Left cardiac atrium (tissue), 4 donors: ENCODE data around the gene MPRIP. TPM values are rescaled to one million over a fixed set of nuclear protein-coding genes. Genes with fewer than 3 reads are reported as not detected.
"Not testable (repeated sequence)": the region's sequence is repeated elsewhere in the genome, so short reads cannot be mapped to it uniquely, and the experiment has no call there.

Experiments
- ATAC-seq, 2 donors: fragments of 200-7000 bp; cut with Tn5 transposase; one replicate each; pipeline ENCODE4 v1.9.1; 2020; ENCODE audit warnings: mild to moderate bottlenecking in 2 of 2, moderate library complexity in 2 of 2
- DNase-seq: peaks from one replicate; pipeline ENCODE4 v3.0.0-alpha.2; 2020
- intact Hi-C, 2 donors: fragments of 100-400 bp; cut with DNase I; formaldehyde crosslinking; loops; one replicate each; pipeline versions ENCODE4 v1.14.1 to v1.15.1; 2022 to 2023
- total RNA-seq, 2 donors: library from RNA; stranded (reverse); fragmentation: NEBNext Ultra II Directional; extraction: Animal tissue kit (Norgen Biotek cat#: 25700); gene quantifications; one replicate each; pipeline ENCODE4 v1.2.1, GENCODE V29; 2021
- donor health status: DM: no; HTN: yes; CAD: no.
- donor health status: DM: no; HTN: yes; CAD: no; lungs with severe emphysema.
- donor health status: DM: yes; HTN: yes; CAD: no.
- donor health status: Dilated cardiomyopathy.

MPRIP gene
- total RNA-seq, 2 donors from 2014 or later = 247 to 329 TPM

DNA sequence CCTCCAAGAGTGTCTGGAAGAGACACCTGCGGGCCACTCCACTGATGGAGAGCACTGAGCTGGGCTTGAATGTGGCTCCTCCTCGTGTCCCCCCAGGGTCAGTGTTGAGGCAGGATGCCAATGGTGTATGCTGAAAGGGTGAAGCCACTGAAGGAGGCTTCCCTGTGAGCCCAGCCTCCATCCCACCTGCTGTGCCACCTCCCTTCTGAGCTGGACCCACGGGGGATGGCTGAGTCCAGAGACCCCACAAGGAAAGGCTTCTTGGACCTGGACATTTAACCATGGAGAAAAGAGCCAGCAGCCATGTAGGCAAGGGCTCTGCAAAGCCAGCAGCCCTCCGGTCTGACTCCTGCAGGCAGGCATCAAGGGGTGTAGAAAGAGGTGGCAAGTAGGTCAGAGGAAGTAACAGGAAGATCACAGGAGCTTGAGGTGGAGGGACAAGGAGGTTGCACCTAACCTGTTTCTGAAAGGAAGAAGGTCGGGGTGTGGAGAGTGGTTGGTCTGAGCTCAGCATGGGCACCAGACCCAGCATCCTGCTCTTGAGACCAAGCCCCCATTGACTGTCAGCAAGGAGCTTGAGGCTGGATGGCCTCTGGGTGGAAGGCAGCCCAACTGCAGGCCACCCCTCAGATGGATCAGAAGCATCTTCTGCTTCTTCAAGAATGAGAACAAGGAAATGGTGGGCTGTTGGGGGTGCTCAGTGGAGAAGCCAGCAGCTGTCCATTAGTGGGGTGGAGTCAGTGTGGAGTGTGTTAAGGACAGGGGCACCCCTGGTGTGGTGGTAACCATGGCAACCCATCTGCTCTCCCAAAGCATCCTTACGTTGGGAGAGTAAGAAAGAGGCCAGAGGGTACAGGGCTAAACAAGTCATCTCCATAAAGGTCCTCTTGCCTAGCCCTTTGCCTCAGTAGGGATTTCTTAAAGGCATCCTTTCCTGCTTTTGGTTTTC is 83.2 kb downstream of the MPRIP start:
- no peak for DNase-seq
- intact Hi-C loops = no loop called here

DNA sequence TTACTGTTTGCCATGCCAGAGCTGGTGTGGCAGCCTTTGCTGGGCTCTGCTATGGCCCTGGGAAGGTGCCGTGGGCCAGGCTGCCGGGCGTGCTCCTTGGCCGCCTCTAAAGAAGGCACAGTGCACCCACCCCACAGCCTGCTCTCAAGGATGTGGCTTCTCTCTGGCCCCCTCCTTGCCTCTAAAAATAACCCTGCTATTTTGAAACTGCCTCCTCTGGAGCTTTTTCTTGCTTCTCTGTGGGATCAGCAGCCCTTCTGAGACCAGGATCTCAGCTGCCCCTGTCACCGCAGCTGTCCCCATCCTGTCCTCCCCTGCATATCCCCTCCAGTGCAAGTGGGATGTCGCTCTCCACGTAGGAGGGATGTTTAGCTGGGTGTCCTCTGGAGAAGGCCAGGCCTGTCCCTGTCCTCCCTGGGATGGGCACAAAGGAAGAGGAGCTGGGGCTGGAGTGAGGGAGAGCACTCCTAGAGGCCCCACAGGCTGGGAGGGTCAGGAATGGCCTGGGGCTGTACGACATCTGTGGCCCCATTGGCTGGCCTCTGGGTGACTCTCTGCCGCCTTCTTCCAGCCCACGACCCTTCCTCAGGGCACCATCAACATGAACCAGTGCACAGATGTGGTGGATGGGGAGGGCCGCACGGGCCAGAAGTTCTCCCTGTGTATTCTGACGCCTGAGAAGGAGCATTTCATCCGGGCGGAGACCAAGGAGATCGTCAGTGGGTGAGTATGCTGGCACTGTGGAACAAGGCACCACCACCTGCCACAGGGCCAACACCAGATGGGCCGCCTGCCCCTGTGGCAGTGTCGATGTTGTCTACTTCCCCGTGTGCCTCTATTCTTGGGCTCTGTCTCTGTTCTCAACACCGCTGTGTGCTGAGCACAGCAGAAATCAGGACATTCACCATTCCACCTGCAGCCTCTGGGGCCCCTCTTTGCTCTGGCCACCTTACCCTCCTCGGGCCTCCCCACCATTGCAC is 84.2 kb downstream of the MPRIP start:
- peak; percentile 13 to 39 for ATAC-seq
- no peak for DNase-seq
- intact Hi-C loops = no loop called here

More for the DNA sequence above, 83.2 kb downstream of the MPRIP start:
- ATAC-seq = no peak

DNA sequence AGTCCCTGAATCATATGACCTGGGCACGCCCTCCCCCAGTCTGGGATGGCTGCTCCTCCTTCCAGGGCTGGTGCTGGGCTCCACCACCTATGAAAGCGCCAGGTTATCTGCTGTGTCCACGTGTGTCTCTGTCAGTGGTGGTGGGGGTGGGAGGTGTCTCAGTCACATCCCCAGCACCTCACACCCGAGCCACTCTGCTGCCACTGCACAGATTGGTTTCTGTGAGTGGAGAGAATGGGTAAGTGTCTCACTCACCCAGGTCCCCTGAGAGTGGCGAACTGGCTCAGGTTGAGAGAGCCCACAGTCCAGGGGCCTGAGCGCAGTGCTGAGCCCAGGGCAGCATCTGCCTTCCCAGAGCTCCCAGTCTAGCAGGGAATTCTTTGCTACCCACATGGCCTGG is 84.9 kb downstream of the MPRIP start:
- intact Hi-C loops = no loop called here
- no peak for DNase-seq
- ATAC-seq = no peak

DNA sequence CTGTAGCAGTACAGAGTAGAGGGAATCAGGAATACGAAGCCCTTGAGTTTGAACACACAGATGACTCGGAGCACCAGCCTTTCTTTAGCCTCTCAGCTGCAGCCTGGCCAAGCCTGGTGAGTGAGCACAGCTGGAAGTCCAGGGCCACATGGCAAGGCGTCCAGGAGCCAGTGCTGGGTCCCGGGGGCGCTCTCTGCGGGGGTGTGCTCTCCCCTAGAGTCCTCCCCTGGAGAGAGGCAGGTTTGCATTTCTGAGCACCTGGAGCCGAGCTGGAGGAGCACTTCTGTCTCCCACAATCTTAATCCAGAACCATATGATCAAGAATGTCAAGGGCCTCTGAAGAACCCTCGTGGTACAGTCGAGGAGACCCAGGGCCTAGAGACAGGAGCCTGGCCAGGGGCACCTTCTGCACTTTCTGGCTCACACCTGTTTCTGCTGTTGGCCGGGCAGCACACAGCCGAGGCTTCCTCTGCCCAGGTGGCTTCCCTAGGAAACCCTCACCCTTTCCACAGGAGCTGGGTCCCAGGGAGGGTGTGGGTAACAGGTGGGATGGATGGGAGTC is 85.6 kb downstream of the MPRIP start:
- ATAC-seq (no peak), DNase-seq (no peak)
- intact Hi-C loops = no loop called here

DNA sequence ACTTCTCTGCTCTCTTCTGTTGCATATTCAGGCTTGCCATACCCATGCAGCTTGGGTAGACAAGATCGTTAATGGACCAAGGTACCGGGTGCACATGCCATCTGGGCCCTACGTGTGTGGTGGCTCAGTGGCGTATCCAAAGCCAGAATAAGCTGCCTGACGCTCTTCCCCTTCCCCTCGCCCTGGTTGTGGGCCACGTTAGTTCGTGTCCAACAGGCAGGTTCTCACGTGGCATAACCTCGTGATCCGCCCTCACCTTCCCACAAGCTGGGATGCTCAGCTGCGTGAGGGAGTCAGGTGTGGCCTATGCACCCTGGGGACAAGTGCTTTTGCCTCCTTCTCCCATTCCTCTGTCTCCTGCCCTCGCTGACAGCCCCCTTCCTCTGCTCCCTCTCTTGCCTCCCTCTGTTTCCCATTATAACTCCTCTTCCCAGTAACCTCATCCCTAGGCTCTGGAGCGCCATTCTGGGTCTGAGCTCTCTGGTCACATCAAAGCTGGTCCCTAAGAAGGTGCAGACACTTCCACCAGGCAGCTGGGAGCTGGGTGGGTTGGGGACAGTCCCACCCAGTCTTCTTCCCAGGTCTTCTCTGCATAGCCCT is 86.3 kb downstream of the MPRIP start:
- ATAC-seq (no peak), DNase-seq (no peak)

DNA sequence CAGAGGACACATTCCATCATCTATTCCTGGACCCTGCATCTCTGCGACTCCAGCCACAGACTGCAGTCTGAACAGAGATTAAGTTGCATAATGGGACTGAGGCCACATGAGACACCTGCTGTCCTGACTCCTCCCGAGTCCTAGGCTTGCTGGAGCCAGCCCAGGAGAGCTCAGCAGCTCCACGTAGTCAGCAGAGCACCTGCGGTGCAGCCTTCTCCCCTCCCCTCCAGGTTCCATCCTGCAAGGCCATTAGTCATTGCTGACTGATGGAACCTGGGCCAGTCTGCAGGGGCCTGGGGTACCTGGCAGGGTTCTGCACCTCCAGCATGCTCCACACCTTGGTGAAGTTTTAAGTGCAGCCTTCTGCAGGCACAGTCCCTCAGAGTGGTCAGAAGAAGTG is 87.2 kb downstream of the MPRIP start:
- no peak for DNase-seq
- intact Hi-C loops = no loop called here
- ATAC-seq = no peak

More for the DNA sequence above, 86.3 kb downstream of the MPRIP start:
- intact Hi-C loops = no loop called here

DNA sequence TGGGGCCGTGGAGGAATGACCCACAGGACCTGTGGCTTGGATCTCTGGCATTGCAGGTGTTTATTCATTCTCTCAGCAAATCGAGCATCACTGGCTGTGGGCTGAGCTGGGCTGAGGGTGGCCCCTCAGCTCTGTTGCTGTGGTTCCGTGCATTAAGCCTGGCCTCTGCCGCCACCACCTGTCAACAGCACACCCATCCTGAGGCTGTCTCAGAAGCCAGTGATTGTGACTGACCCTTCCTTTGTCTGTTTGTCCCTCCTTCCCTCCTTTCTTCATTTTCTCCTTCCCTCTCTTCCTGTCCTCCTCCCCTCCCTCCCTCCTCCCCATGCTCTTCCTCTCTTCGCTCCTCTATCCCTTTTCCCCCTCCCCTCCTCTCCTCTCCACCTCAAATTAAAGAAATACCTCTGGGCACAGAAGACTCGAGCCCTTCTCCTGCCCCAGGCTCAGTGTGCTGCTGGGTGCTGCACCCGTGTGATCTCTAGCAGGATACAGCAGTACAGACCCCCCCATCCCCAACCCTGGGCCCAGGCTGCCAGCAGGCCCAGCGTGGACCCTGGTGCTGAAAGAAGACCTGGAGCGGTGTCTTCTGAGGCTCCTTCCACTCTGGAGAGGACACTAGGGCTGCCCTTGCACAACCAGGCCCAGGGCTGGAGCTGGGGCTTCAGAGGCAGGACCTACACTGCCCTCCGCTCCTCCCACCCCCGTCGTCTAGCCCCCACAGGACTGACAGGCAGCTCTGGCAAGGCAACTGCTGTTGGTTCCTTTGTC is 88.0 kb downstream of the MPRIP start:
- intact Hi-C loops = loop anchor here in 1 of 2 donors (10.0 kb wide), 1 partner anchor 125 kb away; no protein-coding TSS in a partner anchor
- DNase-seq (no peak), ATAC-seq (no peak)

DNA sequence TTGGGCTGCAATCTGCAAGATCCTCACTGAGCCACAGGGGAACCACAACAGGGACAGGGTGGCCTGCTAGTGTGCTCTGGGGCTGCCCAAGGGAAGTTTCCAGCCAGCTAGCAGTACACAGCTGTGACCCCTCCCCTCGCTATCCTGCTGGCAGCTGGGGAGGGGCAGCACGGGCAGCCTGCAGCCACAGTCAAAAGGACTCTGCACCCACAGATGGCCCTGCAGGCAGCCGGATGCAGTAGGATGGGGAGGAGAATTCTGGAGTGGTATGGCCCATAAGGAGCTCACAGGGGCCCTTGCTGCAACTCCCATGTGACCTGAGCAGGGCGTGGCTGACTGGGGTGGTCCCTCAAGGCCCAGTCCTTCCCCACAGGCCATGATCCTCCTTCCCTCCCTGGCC is 89.6 kb downstream of the MPRIP start:
- DNase-seq = no peak
- no peak for ATAC-seq
- intact Hi-C loops = loop anchor here in 1 of 2 donors (10.0 kb wide), 1 partner anchor 127 kb away; no protein-coding TSS in a partner anchor

DNA sequence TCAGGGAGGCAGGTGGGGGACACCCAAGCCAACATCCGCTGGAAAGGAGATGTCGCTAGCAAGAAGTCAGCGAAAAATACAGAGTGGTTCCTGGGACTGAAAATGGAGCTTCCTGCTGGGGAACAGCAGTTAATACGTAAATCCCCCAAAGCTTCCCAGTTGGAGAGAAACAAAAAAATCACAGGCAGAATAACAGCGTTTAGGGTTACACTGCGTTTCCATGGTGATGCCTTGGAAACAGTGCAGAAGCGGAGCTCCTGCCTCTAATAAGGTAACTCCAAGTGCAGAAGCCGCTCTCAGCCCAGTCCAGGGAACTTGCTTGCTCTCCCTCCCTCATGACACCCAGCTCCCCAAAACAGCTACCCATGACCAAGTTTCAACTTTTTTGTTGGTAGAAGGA is 90.5 kb downstream of the MPRIP start:
- ATAC-seq (no peak), DNase-seq (no peak)
- intact Hi-C loops = loop anchor here in 1 of 2 donors (10.0 kb wide), 1 partner anchor 128 kb away; no protein-coding TSS in a partner anchor

DNA sequence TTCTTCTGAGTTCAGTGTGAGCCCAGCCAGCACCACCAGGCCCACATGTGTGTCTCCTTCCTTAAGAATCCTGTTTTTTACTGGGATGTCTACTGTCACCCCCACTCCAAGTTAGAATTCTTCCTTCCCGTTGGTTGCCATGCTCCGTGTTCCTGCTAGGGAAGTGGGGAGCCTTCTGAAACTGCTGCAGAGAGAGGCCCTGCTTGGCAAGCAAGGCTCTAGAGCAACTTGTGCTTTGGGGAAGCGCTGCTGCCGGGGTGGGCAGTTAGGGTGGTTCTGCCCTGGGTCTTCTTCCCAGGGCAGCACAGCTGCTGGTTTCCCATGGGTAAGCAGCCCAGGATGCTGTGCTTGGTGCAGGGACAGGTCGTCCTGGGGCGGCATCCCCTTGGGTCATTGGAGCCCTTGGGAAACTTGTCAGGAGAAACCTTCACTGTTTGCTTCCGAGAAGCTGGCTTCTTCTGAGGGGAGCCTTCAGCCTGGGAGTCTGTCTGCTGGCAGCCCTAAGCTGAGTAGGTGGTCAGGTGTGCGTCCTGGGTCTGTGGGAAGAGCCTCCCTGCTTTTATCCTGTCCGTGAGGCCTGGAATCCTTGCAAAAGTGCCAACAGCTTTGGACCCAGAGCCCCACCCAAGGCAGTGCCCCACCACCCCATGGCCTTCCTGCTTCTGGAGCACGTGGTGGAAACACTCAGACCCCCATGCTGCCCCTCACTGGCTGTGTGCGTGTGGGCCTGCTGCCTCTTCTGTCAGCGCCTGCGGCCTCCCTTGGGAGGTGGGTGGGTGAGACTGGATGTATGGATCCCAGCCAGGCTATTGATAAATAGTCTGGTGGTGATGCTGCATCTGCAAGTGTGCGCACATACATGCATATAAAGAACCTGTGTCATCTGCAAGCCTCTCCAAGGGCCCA is 92.0 kb downstream of the MPRIP start:
- intact Hi-C loops = loop anchor here in 1 of 2 donors (10.0 kb wide), 1 partner anchor 130 kb away; no protein-coding TSS in a partner anchor
- no peak for DNase-seq

DNA sequence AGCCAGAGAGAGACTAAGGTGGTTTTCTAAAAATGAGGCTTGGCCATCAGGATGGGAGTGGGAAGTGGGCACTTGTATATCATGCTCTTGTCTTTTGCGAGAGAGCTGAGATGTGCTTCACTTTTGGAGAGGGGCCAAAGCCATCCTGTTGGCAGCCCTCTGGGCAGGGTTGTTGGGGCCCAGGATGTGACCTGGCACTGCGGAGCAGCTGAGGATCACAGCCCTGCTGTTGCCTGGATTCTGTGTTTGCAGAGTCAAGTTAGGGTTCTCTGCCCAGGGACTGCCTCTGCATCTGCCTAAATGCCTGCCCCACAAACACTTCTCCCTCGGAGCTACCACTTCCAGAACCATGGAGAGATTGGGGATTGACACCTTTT is 92.7 kb downstream of the MPRIP start:
- intact Hi-C loops = loop anchor here in 1 of 2 donors (10.0 kb wide), 1 partner anchor 130 kb away; no protein-coding TSS in a partner anchor
- DNase-seq (no peak), ATAC-seq (peak; percentile 57 to 61)

More for the DNA sequence above, 92.0 kb downstream of the MPRIP start:
- ATAC-seq = peak in 1 of 2 donors; percentile 12

DNA sequence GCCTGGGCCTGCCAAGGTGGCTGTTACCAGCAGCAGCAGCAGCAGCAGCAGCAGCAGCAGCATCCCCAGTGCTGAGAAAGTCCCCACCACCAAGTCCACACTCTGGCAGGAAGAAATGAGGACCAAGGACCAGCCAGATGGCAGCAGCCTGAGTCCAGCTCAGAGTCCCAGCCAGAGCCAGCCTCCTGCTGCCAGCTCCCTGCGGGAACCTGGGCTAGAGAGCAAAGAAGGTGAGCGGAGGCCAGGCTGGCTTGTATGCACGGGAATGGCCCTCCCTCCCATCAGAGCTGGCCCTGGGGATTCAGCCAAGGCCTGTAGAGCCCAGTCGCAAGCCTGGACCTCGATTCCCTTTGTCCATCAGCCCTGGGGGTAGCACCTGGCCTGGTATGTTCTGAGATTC is 94.0 kb downstream of the MPRIP start:
- not testable (repeated sequence) for ATAC-seq, DNase-seq

DNA sequence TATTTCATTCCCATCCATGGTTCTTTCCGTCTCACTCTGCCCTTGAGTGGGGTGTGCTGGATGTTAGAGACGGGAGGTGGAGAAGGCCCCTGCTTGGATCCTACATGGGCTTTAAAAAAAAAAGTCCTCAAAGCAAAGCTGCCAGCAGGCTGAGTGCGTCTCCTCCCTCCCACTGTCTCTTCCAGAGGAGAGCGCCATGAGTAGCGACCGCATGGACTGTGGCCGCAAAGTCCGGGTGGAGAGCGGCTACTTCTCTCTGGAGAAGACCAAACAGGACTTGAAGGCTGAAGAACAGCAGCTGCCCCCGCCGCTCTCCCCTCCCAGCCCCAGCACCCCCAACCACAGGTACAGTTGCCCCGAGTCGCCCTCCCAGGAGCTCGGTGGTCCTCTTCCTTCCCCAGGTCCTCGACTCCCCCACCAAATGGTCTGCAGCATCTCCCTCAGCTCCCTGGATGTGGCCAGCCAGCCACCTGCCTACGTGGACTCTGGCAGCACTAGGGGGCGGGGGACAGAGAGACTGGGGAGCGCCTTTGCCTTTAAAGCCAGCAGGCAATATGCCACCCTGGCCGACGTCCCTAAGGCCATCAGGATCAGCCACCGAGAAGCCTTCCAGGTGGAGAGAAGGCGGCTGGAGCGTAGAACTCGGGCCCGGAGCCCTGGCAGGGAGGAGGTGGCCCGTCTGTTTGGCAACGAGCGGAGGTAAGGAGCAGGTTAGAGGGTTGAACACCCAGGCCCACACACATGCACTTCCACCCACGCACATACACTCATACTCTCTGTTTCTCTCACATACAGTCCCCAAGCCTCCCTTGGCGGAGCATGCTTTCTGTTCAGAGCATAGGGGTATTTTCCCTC is 95.7 kb downstream of the MPRIP start:
- no peak for ATAC-seq
- intact Hi-C loops = loop anchor here in 1 of 2 donors (10.0 kb wide), 1 partner anchor 133 kb away; no protein-coding TSS in a partner anchor

More for the DNA sequence above, 94.0 kb downstream of the MPRIP start:
- intact Hi-C loops = loop anchor here in 1 of 2 donors (10.0 kb wide), 1 partner anchor 131 kb away; no protein-coding TSS in a partner anchor

DNA sequence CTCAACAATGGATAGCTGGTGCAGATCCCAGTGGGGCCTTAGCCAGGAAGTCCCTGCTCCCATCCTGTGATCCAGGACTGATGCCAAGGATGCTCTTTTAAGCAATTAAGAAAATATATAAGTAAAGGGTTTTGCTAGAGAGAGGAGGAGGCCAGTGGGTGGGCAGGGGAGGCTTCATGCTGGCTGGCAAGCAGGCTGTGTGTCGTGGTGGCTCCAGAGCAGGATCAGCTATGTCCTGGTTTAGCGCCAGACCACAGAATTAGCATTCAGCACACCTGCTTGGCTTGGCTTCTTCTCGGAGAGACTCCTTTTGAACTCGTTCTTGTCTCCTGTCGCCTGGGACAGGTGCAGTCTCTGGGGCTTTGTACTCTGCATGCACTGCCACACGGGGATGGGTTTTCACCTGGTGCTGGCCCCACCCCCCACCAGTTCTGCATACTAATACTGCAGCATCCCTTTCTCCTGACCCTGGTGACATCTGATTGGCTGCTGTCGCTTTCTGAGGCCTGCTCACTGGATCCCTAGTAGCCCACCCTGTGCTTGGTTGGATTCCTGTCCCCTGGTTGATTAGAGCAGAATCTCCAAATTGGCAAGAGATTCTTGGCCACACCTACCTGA is 97.8 kb downstream of the MPRIP start:
- intact Hi-C loops = loop anchor here (10.0 kb wide), 1 partner anchor 135 kb away; no protein-coding TSS in a partner anchor
- ATAC-seq (no peak), DNase-seq (no peak)

More for the DNA sequence above, 95.7 kb downstream of the MPRIP start:
- no peak for DNase-seq

DNA sequence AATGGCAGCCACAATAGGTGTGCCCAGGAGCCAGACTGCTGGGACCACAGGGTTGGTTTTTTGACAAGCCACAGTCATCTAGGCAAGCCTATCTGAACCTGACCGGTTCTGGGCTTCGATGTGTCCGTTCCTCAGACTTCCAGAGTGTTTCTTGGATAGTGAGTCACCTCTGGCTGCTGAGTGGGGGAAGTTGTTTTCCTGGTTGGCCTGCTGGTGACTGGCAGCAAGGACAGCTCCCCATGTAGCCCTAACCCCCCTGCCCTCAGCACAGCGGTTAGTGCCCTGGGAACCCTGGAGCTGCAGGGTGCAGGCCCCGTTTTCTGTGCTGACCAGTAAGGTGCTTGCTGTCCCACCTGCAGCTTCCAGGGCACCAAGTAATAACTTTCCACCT is 98.3 kb downstream of the MPRIP start:
- no peak for ATAC-seq
- DNase-seq = no peak
- intact Hi-C loops = loop anchor here in 1 of 2 donors (10.0 kb wide), 1 partner anchor 136 kb away; no protein-coding TSS in a partner anchor
